Activated CD8-positive, alpha-beta T cell treated with anti-CD3 and anti-CD28 coated beads for 36 hours (primary cell): Measurements from ENCODE around the gene PRKCE. TPM values are rescaled to one million over a fixed set of nuclear protein-coding genes. Genes with fewer than 3 reads are reported as not detected.

Source experiments
- ATAC-seq: fragments of 200-7000 bp; cut with Tn5 transposase; one replicate; pipeline ENCODE4 v1.10.0; 2021; ENCODE audit warnings: mild to moderate bottlenecking, moderate library complexity
- CTCF ChIA-PET: fragments of 350-600 bp; sonication (Branson Sonifier 250); formaldehyde crosslinking; loops from one replicate; lab custom pipeline; 2021; ENCODE audit warnings: antibody characterized with exemption; lab: Charles Lee
- POLR2A ChIA-PET: fragments of 350-600 bp; sonication (Branson Sonifier 250); formaldehyde crosslinking; loops from one replicate; lab custom pipeline; 2021; ENCODE audit warnings: antibody characterized with exemption; lab: Charles Lee
- DNase-seq: peaks from one replicate; pipeline ENCODE4 v3.0.0-alpha.2; 2020
- H3K27ac Mint-ChIP-seq: one replicate; pipeline ENCODE4 v1.8.0; 2021; ENCODE audit warnings: mild to moderate bottlenecking, mixed read lengths
- H3K27me3 Mint-ChIP-seq: one replicate; pipeline ENCODE4 v1.8.0; 2021; ENCODE audit warnings: mixed read lengths
- H3K36me3 Mint-ChIP-seq: one replicate; pipeline ENCODE4 v1.8.0; 2021; ENCODE audit warnings: low read depth, mixed read lengths
- H3K4me1 Mint-ChIP-seq: one replicate; pipeline ENCODE4 v1.8.0; 2021; ENCODE audit warnings: low read depth, mixed read lengths
- H3K4me3 Mint-ChIP-seq: one replicate; pipeline ENCODE4 v1.8.0; 2021; ENCODE audit warnings: mild to moderate bottlenecking, moderate library complexity, mixed read lengths
- H3K9me3 Mint-ChIP-seq: one replicate; pipeline ENCODE4 v1.8.0; 2021; ENCODE audit warnings: mixed read lengths
- intact Hi-C: fragments of 100-400 bp; cut with micrococcal nuclease; formaldehyde crosslinking; loops from one replicate; pipeline ENCODE4 v1.10.0; 2022
- total RNA-seq, 2 experiments: library from RNA; stranded (reverse); gene quantifications; one replicate each; pipeline ENCODE4 v1.2.3, GENCODE V29; 2021
- TF ChIP-seq, protein P1 (sequence below): fragments of 200-600 bp; IDR thresholded peaks from one replicate; pipeline ENCODE4 v1.8.0; 2022; ENCODE audit warnings: antibody characterized with exemption, mild to moderate bottlenecking

Gene PRKCE
- total RNA-seq, 2 experiments from 2014 or later = 11.5 to 11.9 TPM

DNA sequence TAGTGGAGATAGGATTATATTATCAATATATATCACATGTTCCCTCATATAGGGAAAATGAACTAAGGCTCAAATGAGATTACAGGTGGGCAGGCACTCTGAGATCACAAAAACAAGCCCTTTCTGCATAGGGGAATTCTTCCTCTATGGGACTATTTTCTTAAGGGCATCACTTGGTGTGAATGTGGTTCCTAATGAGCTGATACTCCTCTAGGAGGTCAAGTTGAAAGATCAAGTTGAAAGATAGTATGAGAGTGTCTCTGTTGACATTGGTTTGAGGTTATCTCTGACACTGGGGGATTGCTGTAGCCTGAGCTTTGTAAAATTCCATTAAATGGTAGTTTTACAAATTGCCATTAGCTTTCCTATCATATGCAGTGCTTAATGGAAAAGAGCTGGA, 270.4 kb downstream of the PRKCE start:
- DNase-seq (no peak), ATAC-seq (no peak)
- CTCF ChIA-PET = interaction anchor here (0.8 kb wide), 1 partner anchor 99 kb away, joined by 3 read pairs; no protein-coding TSS in a partner anchor
- Mint-ChIP-seq H3K27ac (no peak overlapping the region), H3K4me1 (peaks cover 3% of the 10 kb centered on the region), H3K4me3 (no peak overlapping the region), H3K9me3 (no peaks in the 10 kb centered on the region), H3K36me3 (no peaks in the 10 kb centered on the region), H3K27me3 (no peaks in the 10 kb centered on the region)
- intact Hi-C loops = no loop called here
- TF ChIP-seq, protein P1, sequence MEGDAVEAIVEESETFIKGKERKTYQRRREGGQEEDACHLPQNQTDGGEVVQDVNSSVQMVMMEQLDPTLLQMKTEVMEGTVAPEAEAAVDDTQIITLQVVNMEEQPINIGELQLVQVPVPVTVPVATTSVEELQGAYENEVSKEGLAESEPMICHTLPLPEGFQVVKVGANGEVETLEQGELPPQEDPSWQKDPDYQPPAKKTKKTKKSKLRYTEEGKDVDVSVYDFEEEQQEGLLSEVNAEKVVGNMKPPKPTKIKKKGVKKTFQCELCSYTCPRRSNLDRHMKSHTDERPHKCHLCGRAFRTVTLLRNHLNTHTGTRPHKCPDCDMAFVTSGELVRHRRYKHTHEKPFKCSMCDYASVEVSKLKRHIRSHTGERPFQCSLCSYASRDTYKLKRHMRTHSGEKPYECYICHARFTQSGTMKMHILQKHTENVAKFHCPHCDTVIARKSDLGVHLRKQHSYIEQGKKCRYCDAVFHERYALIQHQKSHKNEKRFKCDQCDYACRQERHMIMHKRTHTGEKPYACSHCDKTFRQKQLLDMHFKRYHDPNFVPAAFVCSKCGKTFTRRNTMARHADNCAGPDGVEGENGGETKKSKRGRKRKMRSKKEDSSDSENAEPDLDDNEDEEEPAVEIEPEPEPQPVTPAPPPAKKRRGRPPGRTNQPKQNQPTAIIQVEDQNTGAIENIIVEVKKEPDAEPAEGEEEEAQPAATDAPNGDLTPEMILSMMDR = no peak
- POLR2A ChIA-PET = no interaction called here

DNA sequence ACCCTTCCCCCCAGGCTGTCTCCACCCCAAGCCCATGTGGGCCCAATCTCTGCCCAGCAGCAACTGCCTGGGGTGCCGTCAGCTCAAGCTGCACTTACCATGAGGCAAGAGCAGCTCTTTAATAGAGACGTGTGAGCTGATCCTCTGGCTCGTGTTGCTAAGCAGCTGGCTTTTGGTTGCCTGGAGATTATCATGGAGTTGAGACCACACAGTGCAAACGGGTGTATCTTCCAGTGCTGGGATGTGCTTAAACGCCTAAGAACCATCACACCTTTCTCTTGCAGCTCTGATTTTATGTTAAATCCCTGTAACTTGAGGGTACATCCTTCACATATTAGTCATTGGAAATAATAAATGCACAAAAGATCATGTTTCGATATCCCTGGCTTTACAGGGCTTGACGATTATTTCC, 271.1 kb downstream of the PRKCE start:
- ChIA-PET CTCF (interaction anchor here (0.8 kb wide), 1 partner anchor 99 kb away, joined by 3 read pairs; no protein-coding TSS in a partner anchor), POLR2A (no interaction called here)
- H3K4me1 Mint-ChIP-seq = peaks cover 3% of the 10 kb centered on the region
- H3K27ac Mint-ChIP-seq = no peak overlapping the region
- H3K9me3 Mint-ChIP-seq = no peaks in the 10 kb centered on the region
- TF ChIP-seq, protein P1 = no peak
- ATAC-seq (no peak), DNase-seq (no peak)
- no peak overlapping the region for H3K4me3 Mint-ChIP-seq
- H3K36me3 Mint-ChIP-seq = no peaks in the 10 kb centered on the region
- intact Hi-C loops = no loop called here
- H3K27me3 Mint-ChIP-seq = no peaks in the 10 kb centered on the region

GRCh38 chr2:45923701-45924100, 272.2 kb downstream of the PRKCE start:
- TF ChIP-seq, protein P1 = no peak
- Mint-ChIP-seq H3K4me3 (no peak overlapping the region), H3K36me3 (no peaks in the 10 kb centered on the region), H3K27me3 (no peaks in the 10 kb centered on the region), H3K27ac (no peak overlapping the region), H3K4me1 (peaks cover 3% of the 10 kb centered on the region), H3K9me3 (no peaks in the 10 kb centered on the region)
- DNase-seq (no peak), ATAC-seq (no peak)
- CTCF ChIA-PET = no interaction called here
- POLR2A ChIA-PET = no interaction called here
- intact Hi-C loops = no loop called here

DNA sequence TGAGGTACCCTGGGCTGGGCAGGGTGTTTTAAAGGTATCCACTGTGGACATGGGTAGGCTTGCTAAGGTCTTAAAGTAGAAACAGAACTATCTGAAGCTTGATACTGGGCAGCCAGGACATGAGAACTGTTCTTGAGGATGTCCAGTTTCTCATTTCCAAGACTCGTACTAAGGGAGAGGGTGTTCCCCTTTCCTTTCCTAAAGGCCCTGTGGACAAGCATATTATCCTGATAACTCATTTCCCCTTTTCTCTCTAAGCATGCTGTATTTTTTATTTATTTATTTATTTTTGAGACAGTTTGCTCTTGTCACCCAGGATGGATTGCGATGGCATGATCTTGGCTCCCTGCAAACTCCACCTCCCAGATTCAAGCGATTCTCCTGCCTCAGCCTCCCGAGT, 273.6 kb downstream of the PRKCE start:
- Mint-ChIP-seq H3K36me3 (no peaks in the 10 kb centered on the region), H3K4me3 (no peak overlapping the region), H3K4me1 (no peaks in the 10 kb centered on the region), H3K9me3 (no peaks in the 10 kb centered on the region), H3K27me3 (no peaks in the 10 kb centered on the region), H3K27ac (no peak overlapping the region)
- intact Hi-C loops = no loop called here
- ATAC-seq (no peak), DNase-seq (no peak)
- TF ChIP-seq, protein P1 = no peak
- POLR2A ChIA-PET = no interaction called here
- CTCF ChIA-PET = interaction anchor here (1.0 kb wide), 1 partner anchor 9 kb away, joined by 3 read pairs; no protein-coding TSS in a partner anchor

DNA sequence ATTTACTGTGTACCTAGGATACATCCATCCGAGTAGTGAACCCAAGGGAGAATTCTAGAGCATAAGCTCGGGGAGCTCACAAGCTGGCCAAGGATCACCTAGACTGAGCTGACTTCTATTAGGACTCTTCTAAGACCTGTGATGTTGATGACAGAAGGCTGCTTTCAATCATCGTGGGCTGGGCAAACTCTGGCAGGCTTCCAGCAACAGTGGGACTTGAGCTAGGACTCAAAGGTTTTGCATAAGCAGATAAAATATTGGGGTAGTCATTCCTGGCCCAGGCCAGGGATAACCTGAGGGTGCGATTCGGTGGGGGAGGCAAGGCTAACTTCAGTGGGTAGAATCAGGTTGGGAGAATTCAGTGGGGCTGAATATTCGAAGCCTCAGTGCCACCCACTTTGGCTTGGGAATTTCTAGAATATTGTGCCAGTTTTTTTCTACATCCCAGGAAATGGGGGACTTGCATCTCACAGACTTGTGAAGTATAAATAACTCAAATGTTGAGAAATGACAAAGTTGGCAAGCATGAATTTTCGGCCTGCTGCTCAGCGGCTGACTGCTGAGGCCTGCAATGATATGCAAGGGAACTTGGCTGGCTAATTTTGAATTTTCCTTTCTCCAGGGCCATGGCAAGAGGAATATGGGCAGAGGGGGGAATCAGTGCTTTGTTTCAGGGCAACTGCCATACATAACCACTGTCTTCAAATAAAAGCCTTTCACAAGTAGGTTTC, 274.3 kb downstream of the PRKCE start:
- H3K4me3 Mint-ChIP-seq = no peak overlapping the region
- intact Hi-C loops = no loop called here
- POLR2A ChIA-PET = no interaction called here
- TF ChIP-seq, protein P1 = no peak
- CTCF ChIA-PET = interaction anchor here (1.0 kb wide), 1 partner anchor 10 kb away, joined by 3 read pairs; no protein-coding TSS in a partner anchor
- H3K27me3 Mint-ChIP-seq = no peaks in the 10 kb centered on the region
- H3K36me3 Mint-ChIP-seq = no peaks in the 10 kb centered on the region
- H3K27ac Mint-ChIP-seq = no peak overlapping the region
- no peak for DNase-seq
- no peaks in the 10 kb centered on the region for H3K9me3 Mint-ChIP-seq
- no peaks in the 10 kb centered on the region for H3K4me1 Mint-ChIP-seq
- no peak for ATAC-seq
